HepG2 (cell line): Measurements from ENCODE around the gene UQCC2.

Experiments used
- RFX5 ChIP-seq: IDR thresholded peaks from 2 replicates; pipeline ENCODE4 v1.6.1; 2011; ENCODE audit warnings: low read depth, low read length, improper control_type of control experiment
- SP4 ChIP-seq: sonication (generic); formaldehyde crosslinking; IDR thresholded peaks from 2 replicates; pipeline ENCODE4 v1.8.1; 2023; ENCODE audit warnings: mild to moderate bottlenecking, missing genetic modification reagents

- no peak for TF ChIP-seq RFX5
- TF ChIP-seq SP4: no peak
Observed at GRCh38 chr6:33728438-33728837, 16.9 kb upstream of the UQCC2 start.
